WTC11 (cell line): ENCODE measurements around the gene GNB5. TPM values are rescaled to one million over a fixed set of nuclear protein-coding genes. Genes with fewer than 3 reads are reported as not detected.

Experiments
- ATAC-seq: fragments of 200-7000 bp; cut with Tn5 transposase; 2 replicates; pipeline ENCODE4 v1.10.0; 2021; ENCODE audit warnings: mild to moderate bottlenecking, moderate library complexity
- CTCF ChIA-PET: fragments of 300-600 bp; sonication (Branson Sonifier 250); formaldehyde crosslinking; loops from one replicate; lab custom pipeline; 2021; ENCODE audit warnings: antibody characterized with exemption; lab: Charles Lee
- POLR2A ChIA-PET: fragments of 350-600 bp; sonication (Branson Sonifier 250); formaldehyde crosslinking; loops from one replicate; lab custom pipeline; 2021; ENCODE audit warnings: antibody characterized with exemption; lab: Charles Lee
- DNase-seq: peaks from one replicate; pipeline ENCODE4 v3.0.0; 2021; ENCODE audit warnings: low spot score
- H3K27ac Mint-ChIP-seq: 2 replicates; pipeline ENCODE4 v1.8.0; 2021; ENCODE audit warnings: mixed read lengths
- H3K27me3 Mint-ChIP-seq: 2 replicates; pipeline ENCODE4 v1.8.0; 2021; ENCODE audit warnings: low read depth, mild to moderate bottlenecking, moderate library complexity, mixed read lengths
- H3K36me3 Mint-ChIP-seq: 2 replicates; pipeline ENCODE4 v1.8.0; 2021; ENCODE audit warnings: mixed read lengths
- H3K4me1 Mint-ChIP-seq: 2 replicates; pipeline ENCODE4 v1.8.0; 2022; ENCODE audit warnings: mixed read lengths
- H3K4me3 Mint-ChIP-seq: 2 replicates; pipeline ENCODE4 v1.8.0; 2021; ENCODE audit warnings: mild to moderate bottlenecking, moderate library complexity, mixed read lengths
- H3K9me3 Mint-ChIP-seq: 2 replicates; pipeline ENCODE4 v1.8.0; 2021; ENCODE audit warnings: mixed read lengths
- AFF4 ChIP-seq: sonication (generic); formaldehyde crosslinking; IDR thresholded peaks from 2 replicates; pipeline ENCODE4 v1.8.1; 2023; ENCODE audit warnings: mild to moderate bottlenecking, missing genetic modification reagents, borderline replicate concordance
- AR ChIP-seq: fragments of 250-450 bp; sonication (Bioruptor Pico); IDR thresholded peaks from 2 replicates; pipeline ENCODE4 v1.9.0; 2021; ENCODE audit warnings: mild to moderate bottlenecking
- ATF2 ChIP-seq: sonication (generic); formaldehyde crosslinking; IDR thresholded peaks from 2 replicates; pipeline ENCODE4 v1.8.1; 2022; ENCODE audit warnings: low read depth, missing genetic modification reagents, borderline replicate concordance
- ATF3 ChIP-seq: sonication (generic); formaldehyde crosslinking; conservative IDR thresholded peaks from 2 replicates; pipeline ENCODE4 v1.8.1; 2022; ENCODE audit warnings: mild to moderate bottlenecking, missing genetic modification reagents
- CDX4 ChIP-seq: fragments of 250-450 bp; sonication (Bioruptor Pico); IDR thresholded peaks from 2 replicates; pipeline ENCODE4 v1.9.0; 2021; ENCODE audit warnings: moderate library complexity, mild to moderate bottlenecking, inconsistent platforms, borderline replicate concordance
- E2F4 ChIP-seq: sonication (generic); formaldehyde crosslinking; IDR thresholded peaks from 2 replicates; pipeline ENCODE4 v1.8.1; 2022; ENCODE audit warnings: low read depth, mild to moderate bottlenecking, moderate library complexity, missing genetic modification reagents, borderline replicate concordance
- MYBL2 ChIP-seq: sonication (generic); formaldehyde crosslinking; IDR thresholded peaks from 2 replicates; pipeline ENCODE4 v1.8.1; 2023; ENCODE audit warnings: mild to moderate bottlenecking, moderate library complexity, missing genetic modification reagents
- NFYB ChIP-seq: sonication (generic); formaldehyde crosslinking; conservative IDR thresholded peaks from 2 replicates; pipeline ENCODE4 v1.8.0; 2022; ENCODE audit warnings: low read depth, missing genetic modification reagents
- SMAD3 ChIP-seq: sonication (generic); formaldehyde crosslinking; IDR thresholded peaks from 2 replicates; pipeline ENCODE4 v1.8.0; 2022; ENCODE audit warnings: missing genetic modification reagents, mild to moderate bottlenecking, borderline replicate concordance
- USF1 ChIP-seq: sonication (generic); formaldehyde crosslinking; IDR thresholded peaks from 2 replicates; pipeline ENCODE4 v1.8.0; 2022; ENCODE audit warnings: mild to moderate bottlenecking, missing genetic modification reagents
- ZNF512 ChIP-seq: sonication (generic); formaldehyde crosslinking; IDR thresholded peaks from 2 replicates; pipeline ENCODE4 v1.8.1; 2022; ENCODE audit warnings: missing genetic modification reagents, borderline replicate concordance
- total RNA-seq: library from RNA; stranded (reverse); gene quantifications from 3 replicates; pipeline ENCODE4 v1.2.3, GENCODE V29; 2021

GNB5 gene
- total RNA-seq, 1 experiment from 2014 or later = 37.0 TPM

- ChIA-PET CTCF (interaction anchor here (5.4 kb wide), 1 partner anchor 13 kb away, joined by 49 read pairs; no protein-coding TSS in a partner anchor), POLR2A (no interaction called here)
- no peak overlapping the region for H3K27ac Mint-ChIP-seq
- TF ChIP-seq E2F4 (CRISPR knock-in tag) (no peak), ZNF512 (no peak), USF1 (CRISPR knock-in tag) (no peak), MYBL2 (CRISPR knock-in tag) (no peak)
- ATAC-seq = peak; percentile 42
- no peaks in the 10 kb centered on the region for H3K9me3 Mint-ChIP-seq
- no peaks in the 10 kb centered on the region for H3K36me3 Mint-ChIP-seq
- no peak for DNase-seq
- no peaks in the 10 kb centered on the region for H3K27me3 Mint-ChIP-seq
- peaks cover 5% of the 10 kb centered on the region for H3K4me1 Mint-ChIP-seq
- no peak overlapping the region for H3K4me3 Mint-ChIP-seq
These were observed 108.8 kb downstream of the GNB5 start for GRCh38 chr15:52082197-52083036.

- ChIA-PET CTCF (interaction anchor here (0.7 to 5.4 kb wide), 8 partner anchors 11 to 145 kb away, joined by 3 to 49 read pairs (median 10); partner anchors contain the start of genes BCL2L10 and LEO1), POLR2A (no interaction called here)
- Mint-ChIP-seq H3K36me3 (no peaks in the 10 kb centered on the region), H3K4me1 (peaks cover 5% of the 10 kb centered on the region), H3K27ac (no peak overlapping the region), H3K27me3 (no peaks in the 10 kb centered on the region), H3K9me3 (no peaks in the 10 kb centered on the region), H3K4me3 (no peak overlapping the region)
- ATAC-seq = no peak
- no peak for DNase-seq
- no peak for TF ChIP-seq ATF3
- no peak for TF ChIP-seq USF1 (CRISPR knock-in tag)
- no peak for TF ChIP-seq AR (CRISPR knock-in tag)
- no peak for TF ChIP-seq ATF2 (CRISPR knock-in tag)
- TF ChIP-seq SMAD3 (CRISPR knock-in tag) = no peak
- no peak for TF ChIP-seq AFF4 (CRISPR knock-in tag)
- no peak for TF ChIP-seq NFYB (CRISPR knock-in tag)
- no peak for TF ChIP-seq CDX4 (CRISPR knock-in tag)
These were observed 110.3 kb downstream of the GNB5 start for GRCh38 chr15:52080706-52081392.
